ENCODE data around the gene ADH1C.

ADH1C gene

DNA sequence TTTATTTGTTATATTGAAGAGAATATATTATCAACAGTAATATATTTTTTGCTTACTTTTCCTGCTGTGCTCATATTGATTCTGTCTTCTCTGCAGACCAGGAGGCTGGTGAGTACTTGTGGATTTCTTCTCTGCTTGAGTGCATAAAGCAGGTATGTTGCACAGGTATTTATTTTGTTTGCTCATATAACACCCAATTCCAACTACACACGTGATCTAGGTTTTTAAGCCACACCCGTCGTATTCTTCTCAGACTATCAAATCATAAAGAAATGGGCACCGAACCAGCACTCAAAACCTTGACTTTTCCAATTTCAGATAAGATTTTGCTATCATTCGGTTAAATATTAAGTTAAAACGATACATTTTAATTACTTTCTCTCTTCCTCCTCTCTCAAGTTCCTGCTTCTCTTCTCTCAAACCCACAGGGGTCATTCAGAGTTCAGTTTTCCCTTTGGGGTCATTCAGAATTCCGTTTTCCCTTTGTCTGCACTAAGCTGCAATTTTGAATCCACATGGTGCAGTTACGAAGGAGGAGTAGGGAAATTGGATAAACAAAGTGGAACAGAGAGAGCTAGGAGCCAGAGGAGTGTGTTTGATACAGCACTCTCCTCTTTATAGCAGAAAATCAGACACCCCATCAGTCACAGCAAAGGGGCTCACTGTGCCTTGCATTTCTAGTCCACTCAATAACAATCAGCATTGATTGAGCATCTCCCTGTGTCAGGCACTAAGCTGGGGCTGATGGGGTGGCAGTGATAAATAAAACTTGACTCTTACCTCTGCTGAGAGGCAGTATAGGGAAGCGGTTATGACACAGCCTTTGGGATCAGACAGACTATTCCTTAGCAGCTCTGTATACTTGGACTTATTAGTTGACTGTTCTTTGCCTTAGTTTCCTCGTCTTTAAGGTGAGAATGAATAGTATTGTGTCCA, at the start of gene ADH1C:
Gene ADH1C, minus strand, starts transcription at position 145 of the 936 bp plus-strand sequence. Its CDS starts 71 bp downstream, at position 74.
- TF ChIP-seq, protein P1, sequence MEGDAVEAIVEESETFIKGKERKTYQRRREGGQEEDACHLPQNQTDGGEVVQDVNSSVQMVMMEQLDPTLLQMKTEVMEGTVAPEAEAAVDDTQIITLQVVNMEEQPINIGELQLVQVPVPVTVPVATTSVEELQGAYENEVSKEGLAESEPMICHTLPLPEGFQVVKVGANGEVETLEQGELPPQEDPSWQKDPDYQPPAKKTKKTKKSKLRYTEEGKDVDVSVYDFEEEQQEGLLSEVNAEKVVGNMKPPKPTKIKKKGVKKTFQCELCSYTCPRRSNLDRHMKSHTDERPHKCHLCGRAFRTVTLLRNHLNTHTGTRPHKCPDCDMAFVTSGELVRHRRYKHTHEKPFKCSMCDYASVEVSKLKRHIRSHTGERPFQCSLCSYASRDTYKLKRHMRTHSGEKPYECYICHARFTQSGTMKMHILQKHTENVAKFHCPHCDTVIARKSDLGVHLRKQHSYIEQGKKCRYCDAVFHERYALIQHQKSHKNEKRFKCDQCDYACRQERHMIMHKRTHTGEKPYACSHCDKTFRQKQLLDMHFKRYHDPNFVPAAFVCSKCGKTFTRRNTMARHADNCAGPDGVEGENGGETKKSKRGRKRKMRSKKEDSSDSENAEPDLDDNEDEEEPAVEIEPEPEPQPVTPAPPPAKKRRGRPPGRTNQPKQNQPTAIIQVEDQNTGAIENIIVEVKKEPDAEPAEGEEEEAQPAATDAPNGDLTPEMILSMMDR (IDR thresholded peaks at IDR 0.05; ENCODE audit: control extremely low read depth, extremely low read depth, low read depth, missing control alignments): no peak
- DNase-seq (ENCODE audit: extremely low spot score): no peak
- CTCF ChIA-PET: no interaction called here
- POLR2A ChIA-PET: no interaction called here

DNA sequence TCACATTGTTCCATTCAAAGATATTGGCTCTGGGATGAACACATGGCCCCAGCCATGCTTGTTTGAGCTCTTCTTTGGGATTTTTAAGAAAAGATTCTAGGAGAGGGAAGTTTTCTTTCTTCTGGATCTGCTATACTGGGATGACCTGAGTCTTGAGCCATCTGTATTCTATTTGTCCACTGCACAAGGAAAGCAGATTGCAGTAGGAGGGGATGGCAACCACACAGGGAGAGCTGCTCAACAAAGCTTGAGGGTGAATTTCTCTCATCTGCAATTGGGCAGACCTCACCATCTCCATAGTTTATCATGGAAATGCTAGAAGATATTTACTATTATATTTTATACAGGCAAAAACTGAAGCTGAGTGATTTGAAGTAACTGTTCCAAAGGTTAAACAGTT, 48.3 kb upstream of the ADH1C start:
- TF ChIP-seq, protein P1 (IDR thresholded peaks at IDR 0.05; ENCODE audit: control extremely low read depth, extremely low read depth, low read depth, missing control alignments): no peak
- DNase-seq (ENCODE audit: extremely low spot score): no peak
- POLR2A ChIA-PET: no interaction called here
- CTCF ChIA-PET: interaction anchor here (2.3 kb wide), 1 partner anchor 10 kb away, joined by 6 read pairs; no protein-coding TSS in a partner anchor

DNA sequence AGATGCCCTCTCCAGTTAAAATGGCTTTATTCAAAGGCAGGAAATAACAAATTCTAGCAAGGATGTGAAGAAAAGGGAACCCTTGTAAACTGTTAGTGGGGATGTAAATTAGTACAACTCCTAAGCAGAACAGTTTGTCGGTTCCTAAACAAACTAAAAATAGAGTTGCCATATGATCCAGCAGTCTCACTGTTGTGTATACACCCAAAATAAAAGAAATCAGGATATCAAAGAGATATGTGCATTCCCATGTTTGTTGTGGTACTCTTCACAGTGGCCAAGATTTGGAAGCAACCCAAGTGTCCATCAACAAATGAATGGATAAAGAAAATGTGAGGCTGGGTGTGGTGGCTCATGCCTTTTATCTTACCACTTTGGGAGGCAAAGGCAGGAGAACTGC, 46.5 kb upstream of the ADH1C start:
- no peak for DNase-seq (ENCODE audit: extremely low spot score)
- CTCF ChIA-PET: no interaction called here
- TF ChIP-seq, protein P1 (IDR thresholded peaks at IDR 0.05; ENCODE audit: control extremely low read depth, extremely low read depth, low read depth, missing control alignments): no peak
- POLR2A ChIA-PET: no interaction called here

DNA sequence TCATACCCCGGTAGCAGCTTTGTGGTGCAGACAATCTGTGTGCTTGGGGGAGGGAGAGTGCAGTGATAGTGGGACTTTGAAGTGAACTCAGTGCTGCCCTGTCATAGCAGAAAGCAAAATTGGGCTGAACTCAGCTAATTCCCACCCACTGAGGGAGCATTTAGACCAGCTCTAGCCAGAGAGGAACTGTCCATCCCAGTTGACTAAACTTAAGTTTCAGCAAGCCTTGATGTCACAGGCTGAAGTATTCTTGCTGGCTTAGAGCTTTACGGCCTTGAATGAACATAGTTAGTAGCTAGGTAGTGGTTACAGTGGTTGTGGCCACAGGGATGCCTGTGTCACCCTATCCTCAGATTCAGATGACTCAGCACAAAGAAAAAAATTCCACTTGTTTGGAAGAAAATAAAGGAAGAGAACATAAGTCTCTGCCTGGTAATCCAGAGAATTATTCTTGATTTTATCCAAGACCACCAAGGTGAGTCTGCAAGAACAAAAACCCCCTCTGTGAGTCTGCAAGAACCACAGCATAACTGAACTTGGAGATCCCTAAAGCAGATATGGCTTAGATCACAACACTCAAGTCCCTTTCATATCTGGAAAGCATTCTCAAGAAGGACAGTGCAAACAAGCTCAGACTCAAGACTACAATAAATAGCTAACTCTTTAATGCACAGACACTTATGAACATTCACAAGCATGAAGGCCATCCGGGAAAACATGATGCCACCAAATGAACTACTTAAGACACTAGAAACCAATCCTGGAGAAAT, 43.2 kb upstream of the ADH1C start:
- CTCF ChIA-PET: interaction anchor here (0.9 to 1.2 kb wide), 3 partner anchors 10 to 927 kb away, joined by 3 to 4 read pairs (median 3); no protein-coding TSS in a partner anchor

DNA sequence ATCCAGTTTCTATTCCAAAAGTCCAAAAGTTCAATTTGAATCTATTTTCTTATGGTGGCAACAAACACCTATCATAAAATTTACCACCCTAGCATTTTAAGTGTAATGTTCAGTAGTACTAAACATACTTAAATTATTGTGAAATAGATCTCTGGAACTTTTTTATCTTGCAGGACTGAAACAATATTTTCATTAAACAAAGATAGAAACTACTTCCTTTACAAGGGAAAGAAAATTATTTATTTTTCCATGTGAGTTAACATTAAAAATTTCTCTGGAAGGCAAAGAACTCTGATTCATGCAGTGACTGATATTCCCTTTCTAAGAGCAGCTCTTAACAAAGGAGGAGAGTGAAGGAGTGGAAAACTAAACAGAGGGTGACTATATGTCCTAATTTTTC, 42.4 kb upstream of the ADH1C start:
- TF ChIP-seq, protein P1 (IDR thresholded peaks at IDR 0.05; ENCODE audit: control extremely low read depth, extremely low read depth, low read depth, missing control alignments): no peak
- ChIA-PET CTCF (interaction anchor here (0.9 to 1.2 kb wide), 2 partner anchors 12 to 926 kb away, joined by 3 to 4 read pairs; no protein-coding TSS in a partner anchor), POLR2A (no interaction called here)
- no peak for DNase-seq (ENCODE audit: extremely low spot score)

More for the DNA sequence above, 43.2 kb upstream of the ADH1C start:
- POLR2A ChIA-PET: no interaction called here
- TF ChIP-seq, protein P1 (IDR thresholded peaks at IDR 0.05; ENCODE audit: control extremely low read depth, extremely low read depth, low read depth, missing control alignments): no peak
- DNase-seq (ENCODE audit: extremely low spot score): no peak

DNA sequence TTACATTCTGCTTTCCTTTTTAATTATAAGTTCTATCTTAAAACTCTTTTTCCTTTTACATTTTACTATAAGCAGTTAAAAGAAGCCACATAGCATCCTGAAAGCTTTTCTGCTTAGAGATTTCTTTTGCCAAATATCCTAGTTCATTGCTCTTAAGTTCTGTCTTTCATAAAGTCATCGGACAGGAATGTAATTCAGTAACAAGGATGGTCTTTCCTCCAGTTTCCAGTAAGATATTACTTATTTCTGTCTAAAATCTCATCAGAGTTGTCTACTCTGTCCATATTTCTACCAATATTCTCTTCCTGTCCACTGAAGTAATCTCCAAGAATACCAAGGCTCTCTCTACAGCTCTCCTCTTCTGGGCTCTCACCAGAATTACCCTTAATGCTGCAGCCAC, 37.5 kb upstream of the ADH1C start:
- ChIA-PET CTCF (no interaction called here), POLR2A (no interaction called here)
- TF ChIP-seq, protein P1 (IDR thresholded peaks at IDR 0.05; ENCODE audit: control extremely low read depth, extremely low read depth, low read depth, missing control alignments): no peak
- no peak for DNase-seq (ENCODE audit: extremely low spot score)
